Body of pancreas (tissue), 4 donors: ENCODE data around the gene NLRP6. TPM values are rescaled to one million over a fixed set of nuclear protein-coding genes. Genes with fewer than 3 reads are reported as not detected.
"Not testable (repeated sequence)": the region's sequence is repeated elsewhere in the genome, so short reads cannot be mapped to it uniquely, and the experiment has no call there.

Source experiments
- ATAC-seq: fragments of 150-250 bp; one replicate; pipeline ENCODE4 v1.9.1; 2016
- DNase-seq, 4 donors: peaks; one replicate each; pipeline ENCODE4 v3.0.0-alpha.2; 2019
- H3K27ac ChIP-seq, 4 donors: fragments of 200-600 bp; sonication (generic); 1 replicate in 3 of 4; 2 replicates in 1 of 4; pipeline versions ENCODE4 v1.5.1 to v1.6.1; 2016 to 2019; ENCODE audit warnings: mild to moderate bottlenecking in 1 of 4, mixed read lengths in 1 of 4, moderate library complexity in 1 of 4
- H3K27me3 ChIP-seq, 2 donors: fragments of 200-600 bp; sonication (generic); one replicate each; pipeline ENCODE4 v1.6.0; 2016; ENCODE audit warnings: mild to moderate bottlenecking in 1 of 2
- H3K36me3 ChIP-seq, 2 donors: fragments of 200-600 bp; sonication (generic); replicated peaks in 1 of 2; 2 replicates each; pipeline ENCODE4 v1.5.1; 2016; ENCODE audit warnings: low read depth in 2 of 2; ENCODE audit not compliant: insufficient read depth in 1 of 2
- H3K4me1 ChIP-seq: fragments of 200-600 bp; sonication (generic); one replicate; pipeline ENCODE4 v1.6.0; 2016
- H3K4me3 ChIP-seq, 2 donors: fragments of 200-600 bp; sonication (generic); 1 replicate in 1 of 2; 2 replicates in 1 of 2; pipeline ENCODE4 v1.5.1; 2016 to 2019
- H3K9me3 ChIP-seq, 3 donors: fragments of 200-600 bp; sonication (generic); 1 replicate in 2 of 3; 2 replicates in 1 of 3; pipeline ENCODE4 v1.5.1; 2016
- POLR2A ChIP-seq, 3 donors: fragments of 450-650 bp; IDR thresholded peaks; one replicate each; pipeline ENCODE4 v1.6.1; 2016; ENCODE audit warnings: antibody characterized with exemption in 3 of 3, mild to moderate bottlenecking in 2 of 3
- WGBS, 2 donors: methylation state at CpG; one replicate each; pipeline ENCODE4 v1.1.5; 2017; 5-methylcytosine and 5-hydroxymethylcytosine counted together
- intact Hi-C: fragments of 100-400 bp; cut with DNase I; formaldehyde crosslinking; loops from one replicate; pipeline ENCODE4 v1.15.1; 2023
- total RNA-seq, 2 donors: library from RNA; depleted of rRNA; stranded (reverse); fragments of >200 nt; gene quantifications; one replicate each; pipeline ENCODE4 v1.1.0, GENCODE V29; 2016
- TF ChIP-seq, protein P1 (sequence below), 7 experiments: fragments of 450-650 bp in 4 of 7; fragments of 200-600 bp in 3 of 7; sonication (generic) in 3 of 7; IDR thresholded peaks; one replicate each; pipeline ENCODE4 v1.5.1; 2016 to 2019; ENCODE audit warnings: antibody characterized with exemption in 7 of 7

NLRP6 gene
- total RNA-seq, 2 donors from 2014 or later: 1.0 TPM; not detected in 1

DNA sequence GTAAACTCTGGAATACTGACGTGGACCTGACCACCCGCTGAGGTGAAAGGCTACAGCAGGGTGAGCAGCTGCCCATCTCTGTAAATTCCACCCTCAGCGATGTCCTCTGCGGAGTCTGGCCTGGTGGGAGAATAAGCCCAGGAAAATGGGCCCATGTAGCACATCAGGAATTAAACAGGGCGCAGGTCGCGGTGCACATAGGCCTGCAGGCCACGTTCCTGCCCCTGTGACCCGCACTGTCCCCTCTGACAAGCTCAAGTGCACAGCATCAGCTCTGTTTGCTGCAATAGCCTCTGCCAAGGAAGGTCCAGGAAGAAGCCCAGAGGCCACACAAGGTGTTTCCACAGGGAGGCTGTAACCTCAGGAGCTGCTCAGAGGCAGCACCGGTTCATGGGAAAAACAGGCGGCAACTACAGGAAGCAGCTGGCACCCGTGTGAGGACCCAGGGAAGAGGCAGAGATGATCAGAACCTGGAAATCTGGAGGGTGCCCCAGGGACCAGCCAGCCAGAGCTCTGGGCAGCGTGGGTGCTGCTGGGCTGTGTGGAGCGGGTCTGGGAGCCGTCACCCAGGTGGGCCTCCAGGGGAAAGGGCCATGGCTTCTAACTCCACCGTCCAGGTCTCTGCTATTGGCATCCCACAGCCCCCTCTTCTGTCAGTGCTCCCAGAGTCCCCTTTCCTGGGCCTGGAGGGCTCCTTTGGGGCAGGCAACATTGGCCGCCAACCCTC lies 28.6 kb downstream of the NLRP6 start:
- no peak for TF ChIP-seq POLR2A (IDR thresholded peaks at IDR 0.05)
- TF ChIP-seq, protein P1, sequence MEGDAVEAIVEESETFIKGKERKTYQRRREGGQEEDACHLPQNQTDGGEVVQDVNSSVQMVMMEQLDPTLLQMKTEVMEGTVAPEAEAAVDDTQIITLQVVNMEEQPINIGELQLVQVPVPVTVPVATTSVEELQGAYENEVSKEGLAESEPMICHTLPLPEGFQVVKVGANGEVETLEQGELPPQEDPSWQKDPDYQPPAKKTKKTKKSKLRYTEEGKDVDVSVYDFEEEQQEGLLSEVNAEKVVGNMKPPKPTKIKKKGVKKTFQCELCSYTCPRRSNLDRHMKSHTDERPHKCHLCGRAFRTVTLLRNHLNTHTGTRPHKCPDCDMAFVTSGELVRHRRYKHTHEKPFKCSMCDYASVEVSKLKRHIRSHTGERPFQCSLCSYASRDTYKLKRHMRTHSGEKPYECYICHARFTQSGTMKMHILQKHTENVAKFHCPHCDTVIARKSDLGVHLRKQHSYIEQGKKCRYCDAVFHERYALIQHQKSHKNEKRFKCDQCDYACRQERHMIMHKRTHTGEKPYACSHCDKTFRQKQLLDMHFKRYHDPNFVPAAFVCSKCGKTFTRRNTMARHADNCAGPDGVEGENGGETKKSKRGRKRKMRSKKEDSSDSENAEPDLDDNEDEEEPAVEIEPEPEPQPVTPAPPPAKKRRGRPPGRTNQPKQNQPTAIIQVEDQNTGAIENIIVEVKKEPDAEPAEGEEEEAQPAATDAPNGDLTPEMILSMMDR (IDR thresholded peaks at IDR 0.05): no peak
- intact Hi-C loops: no loop called here

DNA sequence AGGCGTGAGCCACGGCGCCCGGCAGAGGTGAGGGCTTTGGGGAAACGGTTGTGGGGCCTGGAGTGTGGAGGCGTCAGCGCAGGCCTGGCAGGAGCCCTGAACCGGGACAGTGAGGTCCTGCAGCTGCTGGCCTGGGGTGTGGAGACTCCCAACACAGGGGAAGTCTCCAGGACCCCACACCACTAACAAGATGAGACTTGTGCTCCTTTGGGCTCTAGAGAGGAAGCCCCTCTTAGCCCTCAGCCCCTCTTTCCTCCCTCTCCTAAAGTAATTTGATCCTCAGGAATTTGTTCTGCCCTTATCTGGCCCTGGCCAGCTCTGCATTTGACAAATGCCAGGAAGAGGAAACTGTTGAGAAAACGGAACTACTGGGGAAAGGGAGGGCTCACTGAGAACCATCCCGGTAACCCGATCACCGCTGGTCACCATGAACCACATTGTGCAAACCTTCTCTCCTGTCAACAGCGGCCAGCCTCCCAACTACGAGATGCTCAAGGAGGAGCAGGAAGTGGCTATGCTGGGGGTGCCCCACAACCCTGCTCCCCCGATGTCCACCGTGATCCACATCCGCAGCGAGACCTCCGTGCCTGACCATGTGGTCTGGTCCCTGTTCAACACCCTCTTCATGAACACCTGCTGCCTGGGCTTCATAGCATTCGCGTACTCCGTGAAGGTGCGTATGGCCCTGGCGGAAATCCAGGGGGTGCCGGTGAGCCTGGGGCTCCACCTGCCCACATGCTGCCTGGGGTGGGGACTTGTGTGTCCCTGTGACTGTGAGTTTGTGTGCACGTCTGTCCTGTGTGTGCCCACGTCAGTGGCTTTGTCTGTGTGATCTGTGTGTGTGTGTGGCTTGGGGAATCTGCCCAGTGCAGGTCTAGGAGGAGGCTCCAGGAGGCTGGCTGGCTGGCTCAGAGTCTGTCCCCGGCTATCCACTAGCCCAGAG lies 29.8 kb downstream of the NLRP6 start, which contains the start of gene IFITM2:
Gene IFITM2, plus strand, starts transcription at position 51 of the 943 bp plus-strand sequence. Its CDS starts 377 bp downstream, at position 428.
- 18 to 23% methylated on average over 9 to 27 of the region's 28 CpGs for WGBS, 2 donors
- DNase-seq (peak; percentile 48 to 83 (median 62)), ATAC-seq (peak; percentile 59)
- intact Hi-C loops, H3K27me3 ChIP-seq, H3K36me3 ChIP-seq, H3K9me3 ChIP-seq, H3K4me3 ChIP-seq: not testable (repeated sequence)
- Histone ChIP-seq H3K27ac (peak within 1 kb of the TSS; percentile 47 to 93 (median 74)), H3K4me1 (peaks cover 21% of the 10 kb centered on the region)
- TF ChIP-seq POLR2A (IDR thresholded peaks at IDR 0.05): peak; percentile 7 to 79 (median 69)

More for the DNA sequence above, 28.6 kb downstream of the NLRP6 start:
- H3K4me1 ChIP-seq: peaks cover 21% of the 10 kb centered on the region
- no peak overlapping the region for H3K4me3 ChIP-seq
- no peaks in the 10 kb centered on the region for H3K9me3 ChIP-seq
- no peaks in the 10 kb centered on the region for H3K36me3 ChIP-seq
- ATAC-seq: no peak
- peak overlapping the region in 3 of 4 donors; percentile 47 to 93 (median 72) for H3K27ac ChIP-seq
- 84 to 87% methylated on average over 15 to 17 of the region's 17 CpGs for WGBS, 2 donors
- no peaks in the 10 kb centered on the region for H3K27me3 ChIP-seq
- no peak for DNase-seq

DNA sequence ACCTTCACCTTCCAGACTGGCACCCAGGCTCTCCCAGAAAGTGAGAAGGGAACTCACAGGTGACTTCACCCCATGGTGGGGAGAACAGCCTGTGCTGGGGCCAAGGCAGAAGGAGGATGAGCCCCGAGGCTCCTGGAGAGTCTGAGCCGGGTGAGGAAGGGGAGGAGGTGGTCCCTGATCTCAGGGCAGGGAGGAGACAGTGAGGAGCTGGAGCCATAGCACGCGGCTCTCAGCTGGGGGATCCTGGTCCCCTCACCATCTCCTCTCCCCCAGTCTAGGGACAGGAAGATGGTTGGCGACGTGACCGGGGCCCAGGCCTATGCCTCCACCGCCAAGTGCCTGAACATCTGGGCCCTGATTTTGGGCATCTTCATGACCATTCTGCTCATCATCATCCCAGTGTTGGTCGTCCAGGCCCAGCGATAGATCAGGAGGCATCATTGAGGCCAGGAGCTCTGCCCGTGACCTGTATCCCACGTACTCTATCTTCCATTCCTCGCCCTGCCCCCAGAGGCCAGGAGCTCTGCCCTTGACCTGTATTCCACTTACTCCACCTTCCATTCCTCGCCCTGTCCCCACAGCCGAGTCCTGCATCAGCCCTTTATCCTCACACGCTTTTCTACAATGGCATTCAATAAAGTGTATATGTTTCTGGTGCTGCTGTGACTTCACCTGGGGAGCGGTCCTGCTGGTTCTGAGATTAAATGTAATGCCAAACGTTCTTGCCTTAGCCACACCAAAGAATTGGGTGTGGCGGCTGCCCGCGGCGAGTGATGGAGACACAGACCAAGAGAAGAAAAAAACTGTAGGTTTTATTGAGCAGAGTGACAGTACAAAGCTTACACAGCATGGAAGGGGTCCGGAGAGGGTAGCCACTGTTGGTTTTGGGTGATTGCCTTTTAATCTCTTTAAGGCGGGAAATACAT lies 30.8 kb downstream of the NLRP6 start:
- H3K4me3 ChIP-seq, DNase-seq, H3K27me3 ChIP-seq, H3K36me3 ChIP-seq, H3K9me3 ChIP-seq, intact Hi-C loops, ATAC-seq: not testable (repeated sequence)
- WGBS, 2 donors: 61 to 63% methylated on average over 24 of the region's 24 CpGs
- peaks cover 21% of the 10 kb centered on the region for H3K4me1 ChIP-seq
- H3K27ac ChIP-seq: peak overlapping the region in 3 of 4 donors; percentile 27 to 93 (median 76)

DNA sequence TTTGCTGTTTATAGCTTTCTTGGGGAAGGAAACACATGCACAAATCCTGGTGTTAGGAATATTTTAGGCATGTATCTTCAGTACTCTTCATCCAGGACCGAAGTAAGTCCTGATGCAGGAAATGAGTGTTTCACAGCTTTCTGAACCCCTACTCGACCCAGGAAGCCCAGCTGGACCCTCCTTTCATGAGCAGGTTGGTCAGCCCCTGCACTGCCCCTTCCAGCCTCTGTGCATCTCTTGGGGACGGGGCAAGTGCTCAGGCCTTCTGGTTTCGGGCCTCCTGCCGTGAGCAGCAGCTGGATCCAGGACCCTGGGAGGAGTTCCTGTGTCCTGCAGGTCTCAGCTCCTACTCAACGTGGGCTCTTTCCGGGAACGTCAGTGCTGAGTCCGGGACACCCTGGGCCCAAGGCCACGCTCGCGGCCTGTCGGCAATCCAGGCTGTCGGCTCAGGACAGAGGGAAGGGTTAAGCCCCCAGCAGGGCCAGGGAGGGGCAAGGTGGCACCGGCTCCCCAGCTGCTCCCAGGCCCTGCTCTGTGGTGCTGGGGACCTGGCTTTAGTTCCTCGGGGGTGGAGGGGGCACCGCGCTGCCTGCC lies 31.9 kb downstream of the NLRP6 start:
- peak in 2 of 3 donors; percentile 52 to 53 for TF ChIP-seq POLR2A (IDR thresholded peaks at IDR 0.05)
- H3K4me1 ChIP-seq: peaks cover 20% of the 10 kb centered on the region
- peak; percentile 51 for ATAC-seq
- H3K36me3 ChIP-seq, H3K4me3 ChIP-seq, intact Hi-C loops, H3K9me3 ChIP-seq, H3K27me3 ChIP-seq, DNase-seq: not testable (repeated sequence)
- 12 to 18% methylated on average over 5 of the region's 18 CpGs for WGBS, 2 donors
- peak overlapping the region; percentile 11 to 93 (median 69) for H3K27ac ChIP-seq

DNA sequence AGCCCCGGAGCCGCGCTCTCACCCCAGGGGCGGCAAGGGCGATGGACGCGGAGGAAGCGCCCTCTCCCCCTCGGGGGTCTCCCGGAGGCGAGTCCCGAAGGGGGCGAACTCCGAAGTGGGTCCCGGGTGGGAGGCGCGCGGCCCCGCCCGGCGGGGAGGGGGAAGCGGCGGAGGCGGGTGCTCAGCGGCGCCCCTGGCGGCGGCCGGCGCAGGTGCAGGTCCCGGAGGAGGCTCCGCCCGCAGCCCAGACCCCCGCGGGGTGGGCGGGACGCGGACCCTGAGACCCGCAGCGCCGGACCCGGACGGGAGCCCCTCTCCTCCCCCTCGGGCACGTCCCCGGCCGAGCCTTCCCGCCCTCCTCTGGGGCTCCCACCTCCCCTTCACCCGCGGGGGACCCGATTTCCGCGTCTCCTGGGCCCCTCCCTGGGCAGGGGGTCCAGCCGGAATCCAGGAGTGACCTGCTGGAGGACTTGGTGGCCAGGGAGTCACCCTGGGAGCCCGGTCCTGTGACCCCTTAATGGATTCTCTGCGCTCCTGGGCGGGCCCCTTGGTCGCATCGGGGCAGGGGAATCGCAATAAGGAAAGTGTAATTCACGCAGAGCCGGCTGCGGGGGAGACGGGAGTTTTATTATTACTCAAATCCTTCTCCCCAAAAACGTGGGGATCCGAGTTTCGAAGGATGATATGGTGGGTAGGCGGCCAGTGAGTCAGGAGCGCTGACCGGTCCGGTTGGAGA lies 33.0 kb downstream of the NLRP6 start:
- H3K4me3 ChIP-seq, DNase-seq, intact Hi-C loops, H3K27me3 ChIP-seq, H3K9me3 ChIP-seq, H3K36me3 ChIP-seq: not testable (repeated sequence)
- Histone ChIP-seq H3K4me1 (peaks cover 25% of the 10 kb centered on the region), H3K27ac (peak overlapping the region in 1 of 4 donors; percentile 38)
- ATAC-seq: peak; percentile 72
- 14% methylated on average over 6 of the region's 71 CpGs; no CpG with 5 or more reads in 1 of the 2 donors for WGBS, 2 donors
